Measurements from ENCODE around the gene DRAM2. TPM values are rescaled to one million over a fixed set of nuclear protein-coding genes. Genes with fewer than 3 reads are reported as not detected.
"Not testable (repeated sequence)": the region's sequence is repeated elsewhere in the genome, so short reads cannot be mapped to it uniquely, and the experiment has no call there.

Gene DRAM2
- polyA plus RNA-seq, 1 of the 3 experiments (the other 2 are of a cell fraction), result 19.2 TPM

- no peak for TF ChIP-seq USF1 (IDR thresholded peaks at IDR 0.05; ENCODE audit: borderline replicate concordance, low read depth)
- TF ChIP-seq FOXM1 (IDR thresholded peaks at IDR 0.05; ENCODE audit: low read depth), result no peak
- no peak for TF ChIP-seq NRF1 (IDR thresholded peaks at IDR 0.05; ENCODE audit: low read depth, low read length)
- TF ChIP-seq USF2 (IDR thresholded peaks at IDR 0.05; ENCODE audit: borderline replicate concordance, low read depth, low read length), result no peak
- TF ChIP-seq RAD21 (IDR thresholded peaks at IDR 0.05; ENCODE audit: low read length), result no peak
- TF ChIP-seq NFIC (IDR thresholded peaks at IDR 0.05; ENCODE audit: borderline replicate concordance), result no peak
- no peak for TF ChIP-seq TAF1 (IDR thresholded peaks at IDR 0.05; ENCODE audit: borderline replicate concordance, low read depth, low read length)
Observed at GRCh38 chr1:111084999-111085398, 54.9 kb downstream of the DRAM2 start (continued).

- Histone ChIP-seq H3K9ac (peak overlapping the region; percentile 63), H2AFZ (ENCODE audit: low read depth) (peak overlapping the region; percentile 19; the same call in 1 of the 2 replicates), H3K27me3 (ENCODE audit: insufficient read depth) (no peaks in the 10 kb centered on the region), H3K4me2 (peak overlapping the region; percentile 69), H3K79me2 (ENCODE audit: insufficient read depth) (no peaks in the 10 kb centered on the region), H3K4me3 (ENCODE audit: low read depth in 2 of 2, low read length in 1 of 2) (peak overlapping the region in 1 of 2 experiments; percentile 44; a peak in 2 of 4 replicates), H4K20me1 (ENCODE audit: insufficient read depth) (no peaks in the 10 kb centered on the region), H3K27ac (ENCODE audit: low read depth in 2 of 2, low read length in 1 of 2) (peak overlapping the region in 1 of 2 experiments; percentile 88; a peak in 2 of 4 replicates), H3K9me3 (no peaks in the 10 kb centered on the region), H3F3A (replicated peaks; ENCODE audit: insufficient read depth) (peaks cover 24% of the 10 kb centered on the region), H3K4me1 (ENCODE audit: control insufficient read depth in 1 of 2, insufficient read depth in 2 of 2, low read depth in 1 of 2, low read length in 1 of 2) (no peaks in the 10 kb centered on the region; a peak in 1 of 4 replicates), H3K9me2 (no peaks in the 10 kb centered on the region), H3K36me3 (replicated peaks in 1 of 2; ENCODE audit: control insufficient read depth in 1 of 2, insufficient read depth in 2 of 2, low read length in 1 of 2) (no peaks in the 10 kb centered on the region)
- TF ChIP-seq EP300 (IDR thresholded peaks at IDR 0.05; ENCODE audit: borderline replicate concordance in 1 of 2, low read depth in 1 of 2, low read length in 1 of 2), result peak in 1 of 2 experiments; percentile 12; a peak in 1 of 4 replicates
- no peak for TF ChIP-seq ELF1 (IDR thresholded peaks at IDR 0.05)
- TF ChIP-seq TCF12 (IDR thresholded peaks at IDR 0.05), result peak; percentile 24; the same call in 1 of the 2 replicates
- peak; percentile 19 for TF ChIP-seq NFIC (IDR thresholded peaks at IDR 0.05; ENCODE audit: borderline replicate concordance)
- no peak for TF ChIP-seq RXRA (IDR thresholded peaks at IDR 0.05; ENCODE audit: borderline replicate concordance, low read depth)
- peak; percentile 39; the same call in 1 of the 2 replicates for TF ChIP-seq FOSL2 (IDR thresholded peaks at IDR 0.05; ENCODE audit: borderline replicate concordance, low read depth)
- TF ChIP-seq JUND (IDR thresholded peaks at IDR 0.05), result peak; percentile 16; the same call in 1 of the 2 replicates
- no peak for TF ChIP-seq USF1 (IDR thresholded peaks at IDR 0.05; ENCODE audit: borderline replicate concordance, low read depth)
- no peak for TF ChIP-seq CTCF (IDR thresholded peaks at IDR 0.05)
- TF ChIP-seq PBX3 (IDR thresholded peaks at IDR 0.05), result peak; percentile 52; the same call in 1 of the 2 replicates
- no peak for TF ChIP-seq RAD21 (IDR thresholded peaks at IDR 0.05; ENCODE audit: low read length)
- no peak for TF ChIP-seq SMC3 (IDR thresholded peaks at IDR 0.05; ENCODE audit: low read depth, low read length)
- WGBS (ENCODE audit: low lambda C conversion rate), result 6% methylated on average over 2 of the region's 2 CpGs
- ChIA-PET POLR2A (no interaction called here), CTCF (interaction anchor here (0.7 kb wide), 1 partner anchor 17 kb away, joined by 3 read pairs; no protein-coding TSS in a partner anchor)
- no peak for DNase-seq
Observed at GRCh38 chr1:111082421-111083203, 57.3 kb downstream of the DRAM2 start.

- H3K27me3 ChIP-seq (ENCODE audit: insufficient read depth); H4K20me1 ChIP-seq (ENCODE audit: insufficient read depth); H3K4me3 ChIP-seq (ENCODE audit: low read depth in 2 of 2, low read length in 1 of 2); DNase-seq; H3K9me3 ChIP-seq; H3K27ac ChIP-seq (ENCODE audit: low read depth in 2 of 2, low read length in 1 of 2); H3K36me3 ChIP-seq (replicated peaks in 1 of 2; ENCODE audit: control insufficient read depth in 1 of 2, insufficient read depth in 2 of 2, low read length in 1 of 2); POLR2A ChIA-PET; CTCF ChIA-PET; H3K79me2 ChIP-seq (ENCODE audit: insufficient read depth); H3K9me2 ChIP-seq; H2AFZ ChIP-seq (ENCODE audit: low read depth); H3K9ac ChIP-seq; H3K4me2 ChIP-seq; H3K4me1 ChIP-seq (ENCODE audit: control insufficient read depth in 1 of 2, insufficient read depth in 2 of 2, low read depth in 1 of 2, low read length in 1 of 2): not testable (repeated sequence)
- H3F3A ChIP-seq (replicated peaks; ENCODE audit: insufficient read depth), result peaks cover 24% of the 10 kb centered on the region
- WGBS (ENCODE audit: low lambda C conversion rate), result 64% methylated on average over 12 of the region's 12 CpGs
Observed at GRCh38 chr1:111079329-111079728, 60.6 kb downstream of the DRAM2 start.

All from SK-N-SH (cell line).